GM19463 (cell line): ENCODE results near the gene DUOX2.
"Not testable (repeated sequence)": the region's sequence is repeated elsewhere in the genome, so short reads cannot be mapped to it uniquely, and the experiment has no call there.

ENCODE experiments used
- ATAC-seq: cut with Tn5 transposase; IDR thresholded peaks from one replicate; pipeline ENCODE4 v1.9.1; 2021; ENCODE audit warnings: mild to moderate bottlenecking, moderate library complexity; ENCODE audit not compliant: unreplicated experiment

DUOX2 gene

DNA sequence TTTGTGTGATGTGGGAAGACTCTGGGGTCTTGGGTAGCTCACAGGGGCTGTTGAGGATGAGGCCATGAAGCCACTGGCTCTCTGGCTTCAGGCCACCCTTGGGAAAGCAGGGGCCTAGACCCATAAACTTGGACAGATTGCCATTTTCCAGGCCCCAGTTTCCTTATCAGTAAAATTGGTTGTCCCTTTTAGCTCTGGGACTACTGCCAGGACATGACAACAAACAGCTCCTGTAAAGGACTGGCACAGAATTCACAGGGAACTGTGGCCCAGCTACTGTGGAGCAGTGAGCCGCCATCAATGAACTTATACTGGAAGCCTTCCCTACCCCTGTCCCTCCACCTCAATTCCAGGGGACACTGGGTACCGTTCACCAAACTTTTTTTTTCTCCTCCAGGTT lies 36.6 kb downstream of the DUOX2 start:
- ATAC-seq, result not testable (repeated sequence)

DNA sequence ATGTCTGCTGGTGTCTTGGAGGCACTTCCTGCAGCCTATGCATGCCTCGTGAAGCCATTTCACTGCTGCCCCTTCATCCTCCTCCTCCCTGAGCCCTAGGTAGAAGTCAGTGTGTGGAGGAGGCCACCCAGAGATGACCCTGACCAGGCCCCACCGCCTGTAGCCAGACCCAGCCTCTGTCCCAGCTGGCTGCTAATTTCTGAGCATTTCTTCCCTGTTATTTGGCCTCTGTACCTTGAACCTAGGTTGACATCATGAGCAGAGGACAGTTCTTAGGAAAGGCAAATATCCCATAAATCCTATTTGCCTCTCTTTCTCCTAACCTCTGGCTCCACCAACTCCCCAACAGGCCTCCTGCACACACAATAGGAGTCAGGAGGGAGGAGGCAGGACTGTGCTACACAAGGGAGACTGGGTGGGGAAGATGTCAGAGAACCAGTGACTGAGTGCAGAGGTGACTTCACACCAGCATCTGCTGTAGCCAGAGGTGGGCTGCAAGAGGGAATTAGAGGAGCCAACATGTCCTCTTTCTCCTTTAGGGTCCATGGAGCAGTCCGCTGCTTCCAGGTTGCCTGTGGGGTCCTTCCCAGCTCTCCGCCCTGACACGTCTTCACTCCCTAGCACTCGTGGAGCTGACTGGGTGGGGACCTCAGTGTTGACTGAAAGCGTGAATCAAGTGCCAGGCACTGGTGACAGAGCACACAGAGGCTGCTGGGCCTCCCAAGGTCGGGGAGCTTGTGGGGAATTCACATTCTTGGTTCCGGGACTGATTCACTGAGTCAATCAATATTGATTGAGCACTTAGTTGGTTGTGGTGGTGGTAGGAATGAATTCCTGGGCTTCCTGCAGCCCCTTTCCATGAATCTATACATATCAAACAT lies 38.3 kb downstream of the DUOX2 start:
- ATAC-seq, result not testable (repeated sequence)

DNA sequence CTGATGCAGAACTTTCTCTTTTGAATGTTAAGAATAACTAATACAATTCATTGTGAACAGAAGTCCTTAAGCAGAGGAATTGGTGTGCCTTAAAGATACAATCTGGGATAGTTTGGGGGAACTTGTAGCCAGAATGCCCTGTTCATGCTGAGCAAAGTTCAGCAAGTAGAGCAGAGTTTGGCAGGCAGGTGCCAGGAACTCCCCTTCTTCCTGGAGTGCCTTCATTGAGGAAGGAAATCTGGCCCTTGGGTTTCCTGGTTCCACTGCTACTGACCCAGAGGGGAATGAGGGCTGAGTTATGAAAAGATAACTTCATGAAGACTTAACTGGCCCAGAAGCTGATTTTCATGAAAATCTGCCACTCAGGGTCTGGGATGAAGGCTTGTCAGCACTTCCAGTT lies 40.4 kb downstream of the DUOX2 start:
- ATAC-seq, result not testable (repeated sequence)

DNA sequence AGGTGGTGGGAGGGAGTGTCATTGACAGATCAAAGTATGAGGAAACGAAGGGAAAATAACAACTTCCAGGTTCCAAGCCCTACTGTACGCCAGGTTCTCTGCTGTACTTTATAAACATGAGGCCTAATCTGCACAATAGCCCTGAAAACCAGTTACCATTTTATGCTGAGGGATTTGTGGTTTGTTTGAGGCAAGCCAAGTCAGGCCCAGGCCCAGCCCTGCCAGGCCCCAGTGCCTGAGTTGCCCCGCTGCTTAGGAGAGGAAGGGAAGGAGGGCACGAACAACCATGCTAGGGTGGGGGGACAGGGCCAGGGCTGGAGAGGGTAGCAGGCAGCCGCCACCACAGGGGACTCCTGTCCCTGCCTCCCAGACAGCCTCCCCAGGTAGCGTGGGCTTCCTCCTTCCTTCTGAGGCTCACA lies 44.0 kb downstream of the DUOX2 start:
- ATAC-seq, result not testable (repeated sequence)

DNA sequence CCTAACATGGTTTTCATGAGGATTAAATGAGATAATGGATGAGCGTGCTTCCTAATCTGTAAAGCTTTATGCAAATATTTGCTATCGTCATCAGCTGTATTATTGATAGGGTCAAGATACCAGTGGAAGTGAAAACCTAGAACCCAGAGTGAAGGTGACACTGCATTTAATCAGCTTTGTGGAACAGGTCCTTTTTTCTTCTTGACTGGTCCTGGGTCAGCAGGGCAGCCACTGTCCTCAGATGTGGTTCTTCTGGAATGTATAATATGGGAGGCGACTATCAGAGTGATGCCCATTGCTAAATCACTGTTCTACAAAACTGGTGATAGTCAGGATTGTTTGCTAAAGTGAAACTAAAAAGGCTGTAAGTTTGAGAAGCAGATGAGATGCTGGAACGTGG lies 49.6 kb downstream of the DUOX2 start:
- no peak for ATAC-seq

DNA sequence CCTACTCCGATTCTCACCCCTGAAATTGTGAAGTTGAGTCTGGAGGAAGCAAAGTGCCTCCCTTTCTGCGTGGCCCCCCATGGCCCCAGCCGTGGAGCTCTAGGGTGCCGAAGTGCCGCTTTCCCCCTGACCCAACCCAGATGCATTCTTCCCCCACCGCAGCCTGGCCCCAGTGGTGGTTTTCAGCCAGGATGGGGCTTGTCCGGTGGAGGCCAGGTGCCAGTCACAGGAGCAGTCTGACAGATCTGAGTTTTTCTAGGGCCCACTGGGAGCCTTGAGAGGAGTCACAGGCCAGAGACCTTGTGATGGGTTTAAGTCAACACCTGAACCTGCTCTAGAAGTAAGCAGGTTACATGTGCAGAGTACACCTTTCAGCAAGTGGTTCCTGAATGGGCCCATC lies 51.7 kb downstream of the DUOX2 start:
- not testable (repeated sequence) for ATAC-seq

DNA sequence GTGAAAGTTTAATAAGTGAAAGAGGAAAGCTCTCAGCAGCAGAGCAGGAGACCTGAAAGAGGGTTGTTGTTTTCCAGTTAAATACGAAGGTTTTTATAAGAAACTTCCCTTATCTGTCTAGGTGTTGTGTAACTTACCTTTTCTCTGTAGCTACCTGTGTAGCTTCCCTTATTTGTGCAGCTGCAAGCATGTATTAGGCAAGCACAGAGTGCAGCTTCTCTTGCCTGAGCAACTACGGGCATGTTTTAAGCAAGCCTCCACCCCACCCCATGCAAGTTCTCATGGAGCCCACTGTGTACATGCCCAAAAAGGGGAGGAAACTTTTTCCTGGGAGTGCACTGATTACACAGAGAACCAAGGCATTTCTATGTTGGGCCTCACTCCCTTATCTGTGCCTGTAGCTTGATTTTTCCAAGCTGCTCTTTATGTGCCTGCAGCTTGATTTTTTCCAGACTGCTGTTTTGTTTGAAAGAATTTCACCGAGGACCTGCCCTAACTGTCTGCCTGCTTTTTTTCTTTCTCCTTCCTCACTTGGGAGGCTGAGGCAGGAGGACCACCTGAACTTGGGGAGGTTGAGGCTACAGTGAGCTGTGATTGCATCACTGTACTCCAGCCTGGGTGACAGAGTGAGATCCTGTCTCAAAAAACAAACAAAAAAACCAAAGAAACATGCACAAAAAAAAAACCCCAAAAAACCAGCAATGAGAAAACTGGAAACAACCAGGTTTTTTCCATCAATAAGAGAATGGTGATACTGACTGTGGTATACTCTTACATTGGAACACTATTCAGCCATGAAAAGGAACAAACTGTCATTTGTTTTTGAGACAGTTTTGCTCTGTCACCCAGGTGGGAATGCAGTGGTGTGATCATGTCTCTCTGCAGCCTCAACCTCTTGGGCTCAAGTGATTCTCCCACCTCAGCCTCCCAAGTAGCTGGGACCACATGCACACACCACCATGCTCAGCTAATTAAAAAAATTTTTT lies 55.0 kb downstream of the DUOX2 start:
- ATAC-seq, result not testable (repeated sequence)

DNA sequence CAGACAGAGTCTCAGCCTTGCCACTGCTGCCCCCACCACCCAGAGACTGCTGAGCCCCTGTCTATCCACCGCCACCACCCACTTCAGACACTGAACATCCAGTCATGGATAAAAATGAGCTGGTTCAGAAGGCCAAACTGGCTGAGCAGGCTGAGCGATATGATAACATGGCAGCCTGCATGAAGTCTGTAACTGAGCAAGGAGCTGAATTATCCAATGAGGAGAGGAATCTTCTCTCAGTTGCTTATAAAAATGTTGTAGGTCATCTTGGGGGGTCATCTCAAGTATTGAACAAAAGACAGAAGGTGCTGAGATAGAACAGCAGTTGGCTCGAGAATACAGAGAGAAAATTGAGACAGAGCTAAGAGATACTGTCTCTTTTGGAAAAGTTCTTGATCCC lies 61.3 kb downstream of the DUOX2 start:
- ATAC-seq, result not testable (repeated sequence)

DNA sequence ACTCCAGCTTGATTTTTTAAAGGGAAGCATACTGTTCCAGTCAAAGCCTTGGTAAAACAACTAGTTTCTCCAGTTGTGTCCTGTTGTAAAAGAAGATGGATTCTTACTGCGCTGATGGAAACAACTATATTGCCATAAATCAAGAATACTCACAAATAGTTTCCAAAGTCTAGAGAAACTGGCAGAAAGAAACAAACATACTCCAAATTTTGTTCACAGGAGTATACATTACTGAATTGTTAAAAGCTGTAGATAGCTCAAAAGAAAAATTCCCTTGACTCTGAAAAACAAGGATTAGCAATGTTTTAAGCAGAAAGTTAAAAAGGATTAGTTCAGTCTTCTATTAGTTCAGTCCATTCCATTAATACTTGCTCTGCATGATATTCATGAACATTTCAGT lies 63.4 kb downstream of the DUOX2 start:
- ATAC-seq, result no peak

DNA sequence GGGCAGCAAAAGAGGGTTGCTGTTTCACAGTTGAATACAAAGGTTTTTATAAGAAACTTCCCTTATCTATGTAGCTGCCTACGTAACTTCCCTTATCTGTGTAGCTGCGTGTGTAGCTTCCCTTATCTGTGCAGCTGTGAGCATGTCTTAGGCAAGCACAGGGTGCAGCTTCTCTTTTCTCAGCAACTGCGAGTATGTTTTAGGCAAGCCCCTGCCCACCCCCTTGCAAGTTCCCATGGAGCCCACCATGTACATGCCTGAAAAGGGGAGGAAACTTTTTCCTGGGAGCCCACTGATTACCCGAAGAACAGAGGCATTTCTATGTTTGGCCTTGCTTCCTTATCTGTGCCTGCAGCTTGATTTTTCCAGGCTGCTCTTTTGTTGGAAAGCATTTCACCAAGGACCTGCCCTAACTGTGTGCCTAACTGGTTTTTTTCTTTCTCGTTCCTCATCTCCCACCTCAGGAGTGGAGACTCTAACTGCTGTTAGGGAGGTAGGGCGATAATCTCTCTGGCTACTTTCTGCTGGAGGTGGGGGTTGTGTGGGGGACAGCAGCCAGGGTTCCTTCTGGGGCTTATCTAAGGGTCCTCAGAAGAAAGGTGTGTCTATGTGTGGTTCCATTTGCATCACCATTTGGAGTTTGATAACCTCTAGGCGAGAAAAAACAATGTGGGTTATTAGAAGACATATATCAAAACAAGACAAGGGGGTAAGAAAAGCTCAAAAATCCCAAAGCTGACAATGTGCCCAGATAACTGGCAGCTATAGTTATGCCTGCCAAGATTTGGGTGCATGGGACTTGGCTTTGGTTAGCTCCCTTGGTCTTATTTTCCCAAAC lies 65.0 kb downstream of the DUOX2 start:
- no peak for ATAC-seq

DNA sequence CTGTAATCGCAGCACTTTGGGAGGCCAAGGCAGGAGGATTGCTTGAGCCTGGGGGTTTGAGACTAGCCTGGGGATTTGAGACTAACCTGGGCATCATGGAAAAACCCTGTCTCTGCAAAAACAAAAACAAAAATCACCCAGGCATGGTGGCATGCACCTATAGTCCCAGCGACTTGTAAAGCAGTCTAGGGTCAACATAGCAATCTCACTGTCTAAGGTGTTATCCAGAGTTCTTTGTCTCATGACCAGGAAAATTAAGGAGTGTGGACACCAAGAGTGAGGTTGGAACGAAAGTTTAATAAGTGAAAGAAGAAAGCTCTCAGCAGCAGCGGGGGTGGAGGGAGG lies 65.6 kb downstream of the DUOX2 start:
- ATAC-seq, result not testable (repeated sequence)

DNA sequence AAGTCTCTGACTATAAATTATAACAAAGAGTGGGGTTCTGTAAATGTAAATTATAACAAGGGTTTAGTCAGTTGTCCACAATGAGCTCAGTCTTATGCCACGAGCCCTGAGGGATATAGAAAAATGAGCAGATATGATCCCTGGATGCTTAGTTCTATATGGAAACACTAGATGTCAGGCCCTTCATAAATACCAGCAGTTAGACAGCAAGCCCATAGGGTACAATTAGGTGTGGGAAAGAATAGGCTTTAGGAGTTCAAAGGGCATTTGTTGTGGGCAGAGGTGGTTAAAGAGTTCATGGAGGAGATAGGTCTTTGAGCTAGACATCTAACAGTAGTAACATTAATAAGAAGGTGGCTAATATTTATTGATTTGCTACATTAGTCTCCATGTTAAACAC lies 69.7 kb downstream of the DUOX2 start:
- ATAC-seq, result not testable (repeated sequence)

DNA sequence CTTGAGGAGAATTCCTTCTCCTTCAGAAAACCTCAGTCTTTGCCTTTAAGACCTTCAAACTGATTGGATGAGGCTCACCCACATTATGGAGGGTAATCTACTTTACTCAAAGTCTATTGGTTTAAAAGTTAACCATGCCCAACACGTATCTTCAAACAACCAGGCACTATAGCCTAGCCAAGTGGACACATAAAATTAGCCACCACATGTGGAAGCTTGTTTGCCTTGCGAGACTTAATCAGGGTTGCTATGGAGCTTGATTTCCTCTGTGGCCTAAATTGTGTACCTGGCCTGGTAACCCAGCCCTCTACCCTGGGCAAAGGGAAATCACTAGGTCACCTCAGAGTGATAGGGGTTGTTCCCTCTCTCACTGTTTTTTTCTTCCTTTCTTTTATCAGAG lies 71.1 kb downstream of the DUOX2 start:
- ATAC-seq, result not testable (repeated sequence)
